Prostate gland (tissue), 2 donors: ENCODE results near the gene TSEN2.

Experiments
- POLR2A ChIP-seq: fragments of 450-650 bp; IDR thresholded peaks from one replicate; pipeline ENCODE4 v1.6.1; 2016; ENCODE audit warnings: antibody characterized with exemption, mild to moderate bottlenecking
- POLR2AphosphoS5 ChIP-seq: sonication (generic); formaldehyde crosslinking; IDR thresholded peaks from one replicate; pipeline ENCODE4 v1.6.1; 2017; ENCODE audit warnings: antibody characterized with exemption
- TF ChIP-seq, protein P1 (sequence below), 4 experiments: fragments of 200-600 bp in 2 of 4; fragments of 450-650 bp in 2 of 4; sonication (generic) in 2 of 4; IDR thresholded peaks; 1 replicate in 3 of 4; 2 replicates in 1 of 4; pipeline ENCODE4 v1.5.1; 2016 to 2019; ENCODE audit warnings: antibody characterized with exemption in 4 of 4, mild to moderate bottlenecking in 2 of 4, moderate library complexity in 2 of 4

DNA sequence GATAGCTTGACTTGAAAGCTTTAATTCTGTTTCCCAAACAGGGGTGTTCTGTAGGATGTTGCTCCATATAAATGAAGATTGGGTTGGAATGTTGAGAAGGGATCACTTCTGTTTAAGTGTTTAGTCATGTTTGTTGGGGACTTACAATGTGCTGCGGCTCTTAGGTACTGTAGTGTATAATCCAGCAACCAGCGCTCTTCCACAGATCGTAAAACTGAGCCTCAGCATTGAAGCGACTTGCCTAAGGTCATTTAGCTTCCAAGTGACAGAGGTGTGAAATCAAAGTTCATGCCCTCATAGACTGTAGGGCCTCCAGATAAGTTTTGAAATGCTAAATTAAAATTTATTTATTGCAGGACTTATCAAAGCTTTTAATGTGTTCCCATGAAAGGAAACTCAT, 74.4 kb downstream of the TSEN2 start:
- TF ChIP-seq, protein P1, sequence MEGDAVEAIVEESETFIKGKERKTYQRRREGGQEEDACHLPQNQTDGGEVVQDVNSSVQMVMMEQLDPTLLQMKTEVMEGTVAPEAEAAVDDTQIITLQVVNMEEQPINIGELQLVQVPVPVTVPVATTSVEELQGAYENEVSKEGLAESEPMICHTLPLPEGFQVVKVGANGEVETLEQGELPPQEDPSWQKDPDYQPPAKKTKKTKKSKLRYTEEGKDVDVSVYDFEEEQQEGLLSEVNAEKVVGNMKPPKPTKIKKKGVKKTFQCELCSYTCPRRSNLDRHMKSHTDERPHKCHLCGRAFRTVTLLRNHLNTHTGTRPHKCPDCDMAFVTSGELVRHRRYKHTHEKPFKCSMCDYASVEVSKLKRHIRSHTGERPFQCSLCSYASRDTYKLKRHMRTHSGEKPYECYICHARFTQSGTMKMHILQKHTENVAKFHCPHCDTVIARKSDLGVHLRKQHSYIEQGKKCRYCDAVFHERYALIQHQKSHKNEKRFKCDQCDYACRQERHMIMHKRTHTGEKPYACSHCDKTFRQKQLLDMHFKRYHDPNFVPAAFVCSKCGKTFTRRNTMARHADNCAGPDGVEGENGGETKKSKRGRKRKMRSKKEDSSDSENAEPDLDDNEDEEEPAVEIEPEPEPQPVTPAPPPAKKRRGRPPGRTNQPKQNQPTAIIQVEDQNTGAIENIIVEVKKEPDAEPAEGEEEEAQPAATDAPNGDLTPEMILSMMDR (IDR thresholded peaks at IDR 0.05), result no peak
- TF ChIP-seq POLR2A (no peak), POLR2AphosphoS5 (no peak)
